Stimulated activated naive CD4-positive, alpha-beta T cell (primary cell): ENCODE results near the gene CHST14.

Source experiments
- DNase-seq, 6 experiments: peaks; one replicate each; lab custom pipeline; 2025; lab: John Stamatoyannopoulos, UW

Gene CHST14, protein sequence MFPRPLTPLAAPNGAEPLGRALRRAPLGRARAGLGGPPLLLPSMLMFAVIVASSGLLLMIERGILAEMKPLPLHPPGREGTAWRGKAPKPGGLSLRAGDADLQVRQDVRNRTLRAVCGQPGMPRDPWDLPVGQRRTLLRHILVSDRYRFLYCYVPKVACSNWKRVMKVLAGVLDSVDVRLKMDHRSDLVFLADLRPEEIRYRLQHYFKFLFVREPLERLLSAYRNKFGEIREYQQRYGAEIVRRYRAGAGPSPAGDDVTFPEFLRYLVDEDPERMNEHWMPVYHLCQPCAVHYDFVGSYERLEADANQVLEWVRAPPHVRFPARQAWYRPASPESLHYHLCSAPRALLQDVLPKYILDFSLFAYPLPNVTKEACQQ

GRCh38 chr15:40470423-40471104, at the start of gene CHST14:
Gene CHST14, plus strand, starts transcription at chr15:40470984. Its CDS starts 230 bp downstream, at chr15:40471214.
- peak in 5 of 6 experiments; percentile 41 to 58 (median 53) for DNase-seq

GRCh38 chr15:40421246-40422157, 49.3 kb upstream of the CHST14 start:
- peak; percentile 55 to 82 (median 71) for DNase-seq

GRCh38 chr15:40424483-40425115, 46.2 kb upstream of the CHST14 start:
- no peak for DNase-seq

GRCh38 chr15:40425681-40426080, 45.1 kb upstream of the CHST14 start:
- no peak for DNase-seq

DNA sequence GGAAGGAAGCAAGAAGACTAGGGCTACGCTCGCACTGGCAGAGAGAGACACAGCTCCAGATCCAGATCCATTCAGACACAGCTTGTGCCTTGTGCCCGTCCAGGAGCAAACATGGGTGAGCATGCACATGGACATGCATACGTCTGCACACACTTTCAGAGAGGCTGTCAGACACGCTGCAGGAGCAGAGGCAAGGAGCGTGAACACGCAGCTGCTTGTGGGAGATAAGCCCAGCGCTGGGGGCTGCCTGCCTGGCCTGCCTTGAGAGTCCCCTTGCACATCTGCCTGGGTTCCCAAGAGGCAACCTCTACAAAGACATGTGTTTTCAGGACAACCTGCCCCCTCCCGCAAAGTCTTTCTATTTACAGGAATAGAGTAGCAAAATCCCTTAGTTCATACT, 43.6 kb upstream of the CHST14 start:
- no peak for DNase-seq

DNA sequence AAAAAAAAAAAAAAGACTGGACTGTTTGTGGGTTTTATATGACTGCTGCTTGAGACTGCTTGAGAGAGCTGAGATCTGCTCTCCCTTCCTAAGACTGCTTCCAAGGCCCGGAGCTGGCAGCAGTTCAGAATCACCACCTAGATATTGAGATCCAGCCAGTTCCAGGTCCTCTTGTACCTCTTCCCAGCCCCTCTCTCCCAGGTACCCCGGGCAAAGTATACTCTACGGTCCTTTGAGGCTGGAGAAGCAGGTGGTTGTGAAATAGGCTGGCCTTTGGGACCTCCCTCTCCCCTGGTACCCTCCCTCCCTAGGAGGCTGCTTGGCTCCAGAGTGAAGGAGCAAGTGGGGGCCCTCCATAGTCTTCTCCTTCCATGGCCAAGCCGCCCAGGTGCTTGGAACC, 42.6 kb upstream of the CHST14 start:
- no peak for DNase-seq

GRCh38 chr15:40429068-40429710, 41.6 kb upstream of the CHST14 start:
- DNase-seq = no peak

GRCh38 chr15:40430271-40430805, 40.4 kb upstream of the CHST14 start:
- DNase-seq = no peak

GRCh38 chr15:40435023-40435709, 35.6 kb upstream of the CHST14 start:
- peak in 1 of 6 experiments; percentile 6 for DNase-seq

DNA sequence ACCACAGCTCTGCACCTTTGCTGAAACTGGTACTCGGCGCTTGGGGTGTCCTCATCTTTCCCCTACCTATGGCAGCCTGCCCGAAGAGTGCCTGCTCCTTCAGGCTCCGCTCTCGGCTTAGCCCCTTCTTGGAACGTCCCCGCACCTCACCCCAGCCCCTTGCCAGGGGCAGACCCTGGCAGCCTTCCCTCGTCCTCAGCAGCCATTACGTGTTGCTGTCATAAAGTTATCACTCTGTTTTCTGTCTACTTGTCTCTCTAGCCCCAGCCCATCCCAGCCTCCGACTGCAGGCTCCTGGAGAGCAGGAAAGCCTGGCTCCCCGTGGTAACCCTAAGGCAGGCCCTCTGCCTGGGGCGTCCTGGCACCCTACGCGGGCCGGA, 35.1 kb upstream of the CHST14 start:
- DNase-seq = peak in 1 of 6 experiments; percentile 9

GRCh38 chr15:40436116-40436891, 34.5 kb upstream of the CHST14 start:
- peak in 5 of 6 experiments; percentile 7 to 46 (median 15) for DNase-seq

DNA sequence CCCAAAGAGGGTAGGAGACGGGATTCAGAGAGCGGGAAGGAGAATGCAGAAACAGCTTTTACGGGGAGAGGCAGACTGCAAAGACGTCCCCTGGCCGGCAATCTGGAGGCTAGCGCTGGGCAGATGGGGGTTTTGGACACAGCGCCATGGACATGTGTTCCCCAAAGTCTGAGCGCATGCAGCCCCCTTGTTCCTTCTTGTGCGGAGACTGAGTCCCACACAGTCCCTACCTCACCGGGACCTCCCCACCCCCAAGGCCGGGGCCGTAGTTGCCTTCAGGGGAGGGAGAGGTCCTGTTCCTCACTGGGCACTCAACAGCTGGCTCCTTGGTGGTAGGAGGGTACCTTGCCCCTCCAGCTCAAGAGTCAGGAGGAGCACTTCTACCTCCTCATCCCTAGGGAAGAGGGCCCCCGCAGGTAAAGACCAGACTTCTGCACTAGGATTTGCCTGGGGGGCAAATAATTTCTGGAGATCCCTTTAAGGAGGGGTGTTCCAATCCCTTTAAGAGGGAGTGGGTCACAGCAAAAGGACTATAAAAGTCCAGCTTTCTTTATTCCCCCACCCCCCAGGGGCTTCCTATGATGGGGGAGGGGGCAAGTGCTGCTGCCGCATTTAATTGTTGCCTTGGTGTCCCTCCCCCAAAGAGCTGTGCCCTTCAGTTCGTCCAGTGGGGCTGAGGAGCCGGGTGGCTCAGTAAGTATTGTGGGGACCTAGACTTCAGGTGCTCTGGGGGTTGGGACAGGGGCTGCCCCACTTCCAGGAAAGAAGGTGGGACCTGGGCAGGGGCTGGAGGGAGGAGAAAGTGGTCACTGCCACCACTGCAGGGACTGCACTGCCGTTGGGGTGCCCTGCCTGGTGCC, 33.7 kb upstream of the CHST14 start:
- no peak for DNase-seq

- DNase-seq = no peak
Measured at GRCh38 chr15:40437752-40438687, 32.8 kb upstream of the CHST14 start.

DNA sequence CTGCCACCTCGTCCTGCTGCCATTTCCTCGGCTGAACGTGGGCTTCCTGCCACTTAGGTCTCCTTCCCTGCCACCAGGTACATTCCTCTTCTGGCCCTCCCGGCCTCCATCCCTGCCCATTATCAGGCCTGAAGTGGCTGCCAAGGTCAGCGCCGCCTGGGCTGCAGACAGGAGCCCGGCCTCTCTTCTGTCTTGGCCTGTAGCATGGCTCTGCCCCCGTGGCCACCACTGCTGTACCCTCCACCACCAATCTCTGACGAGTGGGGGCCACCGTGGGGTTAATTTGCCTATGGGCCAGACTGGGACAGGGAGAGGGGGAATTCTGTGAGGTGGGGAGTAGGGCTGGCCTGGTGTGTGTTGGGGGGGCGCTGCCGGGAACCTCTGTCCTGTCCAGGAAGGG, 32.1 kb upstream of the CHST14 start:
- no peak for DNase-seq

GRCh38 chr15:40439461-40439959, 31.3 kb upstream of the CHST14 start:
- no peak for DNase-seq

DNA sequence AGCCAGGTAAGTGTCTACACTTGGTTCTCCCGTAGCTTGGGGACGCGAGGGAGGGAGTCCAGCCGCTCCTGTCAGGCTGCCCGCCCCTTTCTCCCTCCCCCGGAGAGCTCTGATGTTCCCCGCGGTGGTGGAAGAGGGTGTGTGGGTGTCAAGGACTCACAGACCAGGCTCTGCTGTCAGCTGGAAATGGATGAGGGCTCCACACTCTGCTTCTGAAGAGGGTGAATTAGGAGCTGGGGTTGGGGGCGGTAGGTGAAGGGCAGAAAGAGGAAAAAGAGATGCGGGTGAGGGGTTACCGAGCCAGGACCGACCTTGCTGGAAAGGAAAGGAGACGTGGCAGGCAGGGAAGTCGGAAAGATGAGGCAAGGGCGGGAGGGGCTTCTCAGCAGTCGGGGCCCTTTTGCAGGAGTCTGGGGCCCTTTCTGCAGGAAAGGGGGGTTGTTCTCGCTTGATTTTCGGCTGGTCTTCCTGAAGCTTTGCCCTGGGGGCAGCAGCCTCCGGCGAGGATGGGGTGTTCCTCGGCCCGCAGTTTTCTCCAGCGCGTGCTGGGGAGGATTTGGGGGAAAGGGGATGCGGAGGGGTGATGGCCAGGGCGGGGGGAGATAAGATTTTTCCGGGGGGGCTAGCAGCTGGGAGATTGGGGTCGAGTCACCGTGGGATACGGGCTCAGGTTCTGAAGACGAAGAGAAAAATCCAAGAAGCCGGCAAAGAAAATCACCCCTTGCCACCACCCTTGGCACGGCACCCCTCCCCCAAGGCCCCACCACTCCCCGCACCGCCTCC, 30.6 kb upstream of the CHST14 start:
- peak in 2 of 6 experiments; percentile 25 to 39 for DNase-seq
